Activated CD4-positive, alpha-beta T cell treated with anti-CD3 and anti-CD28 coated beads for 48 hours (primary cell): ENCODE measurements around the gene LHB.

Experiments
- DNase-seq: peaks from one replicate; pipeline ENCODE4 v3.0.0-alpha.2; 2020

The LHB gene

DNA sequence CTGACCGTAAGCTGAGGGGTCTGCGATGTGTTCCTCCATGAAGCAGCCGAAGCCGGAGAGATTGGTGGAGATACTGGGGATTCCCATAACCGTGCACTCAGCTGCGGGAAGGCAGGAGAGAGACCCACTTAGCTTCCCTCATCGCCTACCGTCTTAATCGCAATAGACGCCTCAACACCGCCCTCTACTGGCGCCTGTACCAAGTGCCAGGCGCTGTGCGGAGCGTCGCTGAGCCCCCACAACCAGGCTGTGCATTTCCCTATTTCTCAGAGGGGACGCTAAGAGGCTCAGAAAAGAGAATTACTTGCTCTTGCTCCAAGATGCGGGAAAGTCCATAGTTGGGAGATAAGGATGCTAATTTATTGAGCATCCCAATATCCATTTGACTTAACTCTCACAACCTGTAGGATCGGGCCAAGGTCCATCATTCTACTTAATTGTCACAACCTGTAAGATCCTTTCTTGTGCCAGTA, 45.9 kb downstream of the LHB start:
- DNase-seq, result peak; percentile 88

DNA sequence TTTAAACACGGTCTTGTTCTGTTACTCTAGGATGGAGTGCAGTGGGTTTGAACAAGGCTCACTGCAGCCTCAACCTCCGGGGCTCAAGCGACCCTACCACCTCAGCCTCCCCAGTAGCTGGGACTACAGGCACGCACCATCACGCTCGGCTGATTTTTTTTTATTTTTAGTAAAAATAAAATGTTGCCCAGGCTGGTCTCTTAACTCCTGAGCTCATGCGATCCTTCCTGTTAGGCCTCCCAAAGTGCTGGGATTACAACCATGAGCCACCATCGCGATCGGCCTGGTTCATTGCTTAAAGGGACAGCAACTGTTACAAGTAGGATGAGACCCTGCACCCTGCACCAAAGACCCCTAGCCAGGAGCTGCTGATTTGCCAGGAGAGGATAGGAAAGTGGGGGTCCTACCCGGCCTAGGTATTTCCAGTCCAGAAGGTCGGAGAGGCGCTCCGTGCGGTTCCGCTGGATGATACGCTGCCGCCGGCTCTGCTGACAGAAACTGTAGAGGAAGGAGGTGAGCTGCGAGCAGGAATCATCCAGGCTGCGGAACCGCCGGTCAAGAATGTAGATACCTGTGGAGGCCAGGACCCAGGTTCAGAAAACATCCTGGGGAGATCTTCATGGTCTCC, 46.6 kb downstream of the LHB start:
- DNase-seq, result no peak

DNA sequence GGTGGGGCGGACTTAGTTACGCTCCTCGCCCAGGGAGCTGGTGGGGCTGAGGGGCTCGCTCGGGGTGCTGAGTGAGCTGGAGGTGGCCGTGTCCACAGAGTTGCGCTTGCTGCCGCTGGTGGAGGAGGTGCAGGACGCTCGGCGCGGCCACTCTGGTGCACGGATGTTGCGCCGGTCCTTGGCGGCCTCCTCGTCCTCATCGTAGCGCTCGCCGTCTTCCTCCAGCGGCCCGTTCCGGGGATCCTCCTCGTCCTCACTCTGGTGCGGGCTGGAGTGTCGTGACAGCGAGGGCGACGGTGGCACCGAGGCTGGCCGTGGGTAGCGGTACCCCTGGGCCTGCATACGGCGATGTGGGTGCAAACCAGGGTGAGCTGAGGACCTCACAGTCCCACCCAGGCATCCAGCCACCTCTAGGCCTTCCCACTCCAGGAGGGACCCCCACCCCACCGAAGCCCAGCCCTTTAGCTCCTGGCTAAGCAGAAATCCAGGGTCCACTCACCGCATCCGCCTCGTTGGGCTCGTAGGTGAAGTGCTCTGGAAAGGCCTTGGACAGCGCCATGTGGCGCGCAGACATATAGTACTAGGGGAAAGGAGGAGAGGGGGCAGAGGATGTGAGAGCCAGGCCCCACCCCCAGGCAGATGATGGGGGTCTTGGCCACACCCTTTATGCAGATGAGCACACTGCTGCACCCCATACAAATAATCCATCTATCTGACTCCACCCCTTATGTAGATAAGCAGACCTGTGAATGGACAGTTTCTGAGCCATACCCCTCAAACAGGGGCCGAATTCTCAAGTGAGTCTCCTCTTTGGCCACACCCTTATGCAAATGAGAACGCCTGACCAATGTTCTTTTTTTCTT, 47.4 kb downstream of the LHB start:
- no peak for DNase-seq

DNA sequence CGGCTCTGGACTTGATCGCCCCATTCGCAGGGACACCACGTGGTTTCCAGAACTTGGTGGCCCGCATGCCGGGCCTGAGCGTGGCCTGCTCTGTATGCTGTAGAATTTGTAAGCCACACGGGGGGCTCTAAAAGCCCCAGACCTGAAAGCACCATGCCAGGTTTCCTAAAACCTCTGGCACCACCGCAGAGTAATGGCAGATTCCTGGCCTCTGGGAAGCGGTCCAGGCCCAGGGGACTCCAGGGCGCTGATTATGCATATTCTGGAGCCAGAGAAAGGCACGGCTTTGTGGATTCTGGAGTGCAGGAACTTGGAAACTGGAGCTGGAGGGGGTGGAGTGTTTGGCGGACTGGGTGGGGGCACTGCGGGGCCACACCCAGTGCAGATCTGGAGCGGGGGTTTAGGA, 48.1 kb downstream of the LHB start:
- no peak for DNase-seq

DNA sequence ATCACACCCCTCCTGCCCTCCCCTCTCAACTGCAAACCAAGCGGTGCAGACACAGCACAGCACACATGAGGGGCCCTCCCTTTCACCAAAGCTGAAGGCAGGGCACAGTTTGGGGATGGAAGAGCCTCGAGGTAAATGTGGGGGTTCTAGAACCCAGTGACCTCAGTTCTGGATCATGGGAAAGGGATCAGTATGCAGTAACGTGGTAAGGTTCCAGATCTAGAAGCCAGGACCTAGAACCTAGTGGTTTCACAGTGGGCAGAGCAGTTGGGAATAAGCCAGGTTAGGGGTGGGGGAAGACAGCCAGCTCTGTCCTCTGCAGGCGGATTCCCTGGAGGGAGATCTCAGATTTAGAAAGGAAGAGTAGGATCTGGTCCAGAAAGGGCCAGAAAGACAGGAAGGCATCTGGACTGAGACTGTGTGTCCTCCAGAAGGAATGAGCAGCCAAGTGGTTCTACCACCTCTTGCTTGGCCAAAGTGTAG, 48.7 kb downstream of the LHB start:
- no peak for DNase-seq

DNA sequence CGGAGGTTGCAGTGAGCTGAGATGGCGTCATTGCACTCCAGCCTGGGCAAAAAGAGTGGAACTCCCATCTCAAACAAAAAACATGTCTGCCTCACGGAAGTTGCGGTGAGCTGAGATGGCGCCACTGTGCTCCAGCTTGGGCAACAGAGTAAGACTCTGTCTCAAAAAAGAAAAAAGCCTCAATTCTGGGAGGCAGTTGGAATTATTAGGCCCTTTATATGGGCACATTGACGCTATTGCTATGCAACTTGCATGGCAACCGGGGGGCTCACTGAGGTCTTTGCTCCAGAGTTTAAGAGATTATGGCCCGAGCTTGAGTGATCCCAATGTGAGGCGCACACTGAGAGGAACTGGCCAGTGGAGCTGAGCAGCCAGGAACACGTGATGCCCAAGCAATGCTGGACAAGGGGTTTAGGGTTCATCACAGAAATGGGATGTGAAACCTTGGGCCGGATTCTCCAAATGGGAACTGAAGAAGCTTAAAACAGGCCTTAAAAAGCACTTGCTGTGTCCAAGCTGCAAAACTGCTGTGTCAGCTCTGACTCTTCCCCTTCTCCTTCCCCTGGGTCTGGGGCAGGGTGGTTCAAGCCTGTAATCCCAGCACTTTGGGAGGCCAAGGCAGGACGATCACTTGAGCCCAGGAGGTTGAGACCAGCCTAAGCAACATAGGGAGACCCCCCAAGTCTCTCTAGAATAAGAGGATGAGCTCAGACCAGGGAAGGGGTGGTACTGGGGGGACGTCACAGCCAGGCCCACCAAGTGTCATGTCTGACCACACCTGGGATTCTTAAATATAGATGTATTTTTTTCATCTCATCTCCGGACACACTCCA, 49.3 kb downstream of the LHB start:
- peak; percentile 11 for DNase-seq

DNA sequence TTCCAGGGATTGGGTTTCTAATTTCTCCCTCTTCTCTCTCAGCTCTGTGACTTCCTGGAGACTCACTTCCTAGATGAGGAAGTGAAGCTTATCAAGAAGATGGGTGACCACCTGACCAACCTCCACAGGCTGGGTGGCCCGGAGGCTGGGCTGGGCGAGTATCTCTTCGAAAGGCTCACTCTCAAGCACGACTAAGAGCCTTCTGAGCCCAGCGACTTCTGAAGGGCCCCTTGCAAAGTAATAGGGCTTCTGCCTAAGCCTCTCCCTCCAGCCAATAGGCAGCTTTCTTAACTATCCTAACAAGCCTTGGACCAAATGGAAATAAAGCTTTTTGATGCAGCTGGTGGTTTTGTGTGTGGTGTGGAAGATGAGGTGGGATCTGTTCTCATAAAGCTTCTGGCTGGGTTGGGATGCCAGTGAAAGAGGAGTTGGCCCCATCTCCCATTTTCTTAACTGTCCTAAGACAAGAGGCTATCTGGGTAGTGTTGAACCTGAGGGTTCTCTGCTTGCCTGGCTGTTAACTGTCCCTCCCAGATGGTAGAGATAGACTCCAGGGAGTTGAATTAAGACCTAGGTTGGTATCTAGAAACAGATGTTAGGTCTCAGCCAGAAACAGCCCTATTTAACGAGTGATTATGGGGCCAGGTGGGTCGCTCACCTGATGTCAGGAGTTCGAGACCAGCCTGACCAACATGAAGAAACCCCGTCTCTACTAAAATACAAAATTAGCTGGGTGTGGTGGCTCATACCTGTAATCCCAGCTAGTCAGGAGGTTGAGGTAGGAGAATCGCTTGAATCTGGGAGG, 50.1 kb downstream of the LHB start:
- DNase-seq, result peak; percentile 17
